Activated CD8-positive, alpha-beta memory T cell treated with anti-CD3 and anti-CD28 coated beads for 4 hours (primary cell): ENCODE data around the gene SWT1.
"Not testable (repeated sequence)": the region's sequence is repeated elsewhere in the genome, so short reads cannot be mapped to it uniquely, and the experiment has no call there.

Experiments
- DNase-seq, 2 donors: peaks; one replicate each; pipeline ENCODE4 v3.0.0-alpha.2; 2020; ENCODE audit warnings: low read depth in 2 of 2

SWT1 gene

GRCh38 chr1:185166106-185166505, 9.1 kb downstream of the SWT1 start:
- no peak for DNase-seq

GRCh38 chr1:185170291-185170848, 13.4 kb downstream of the SWT1 start:
- DNase-seq = peak in 1 of 2 donors; percentile 17

DNA sequence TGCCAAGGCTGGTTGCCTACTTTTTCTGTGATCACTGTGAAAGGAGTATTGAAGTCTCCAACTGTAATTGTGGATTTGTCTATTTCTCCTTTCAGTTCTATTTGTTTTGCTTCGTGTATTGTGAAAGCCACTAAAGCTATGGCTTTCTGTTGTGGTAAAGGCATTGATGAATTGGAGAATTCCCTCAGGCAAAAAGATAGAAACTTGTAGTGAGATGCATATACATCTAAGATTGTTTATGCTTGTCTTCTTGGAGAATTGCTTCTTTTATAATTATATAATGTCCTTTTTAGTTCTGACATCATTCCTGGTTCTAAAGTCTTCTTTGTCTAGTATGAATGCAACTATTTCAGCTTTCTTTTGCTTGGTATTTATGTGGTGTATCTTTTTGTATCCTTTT, 36.8 kb downstream of the SWT1 start:
- no peak for DNase-seq

DNA sequence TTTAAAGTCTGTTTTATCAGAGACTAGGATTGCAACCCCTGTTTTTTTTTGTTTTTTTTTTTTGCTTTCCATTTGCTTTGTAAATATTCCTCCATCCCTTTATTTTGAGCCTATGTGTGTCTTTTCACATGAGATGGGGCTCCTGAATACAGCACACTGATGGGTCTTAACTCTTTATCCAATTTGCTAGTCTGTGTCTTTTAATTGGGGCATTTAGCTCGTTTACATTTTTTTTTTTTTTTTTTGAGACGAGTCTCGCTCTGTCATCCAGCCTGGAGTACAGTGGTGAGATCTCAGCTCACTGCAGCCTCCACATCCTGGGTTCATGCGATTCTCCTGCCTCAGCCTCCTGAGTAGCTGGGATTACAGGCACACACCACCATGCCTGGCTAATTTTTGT, 41.7 kb downstream of the SWT1 start:
- not testable (repeated sequence) for DNase-seq

- no peak for DNase-seq
Measured at GRCh38 chr1:185200889-185201288, 43.9 kb downstream of the SWT1 start.

GRCh38 chr1:185207170-185207569, 50.2 kb downstream of the SWT1 start:
- no peak for DNase-seq

- no peak for DNase-seq
Measured at GRCh38 chr1:185207980-185208602, 51.1 kb downstream of the SWT1 start.

GRCh38 chr1:185208626-185209180, 51.7 kb downstream of the SWT1 start:
- no peak for DNase-seq

DNA sequence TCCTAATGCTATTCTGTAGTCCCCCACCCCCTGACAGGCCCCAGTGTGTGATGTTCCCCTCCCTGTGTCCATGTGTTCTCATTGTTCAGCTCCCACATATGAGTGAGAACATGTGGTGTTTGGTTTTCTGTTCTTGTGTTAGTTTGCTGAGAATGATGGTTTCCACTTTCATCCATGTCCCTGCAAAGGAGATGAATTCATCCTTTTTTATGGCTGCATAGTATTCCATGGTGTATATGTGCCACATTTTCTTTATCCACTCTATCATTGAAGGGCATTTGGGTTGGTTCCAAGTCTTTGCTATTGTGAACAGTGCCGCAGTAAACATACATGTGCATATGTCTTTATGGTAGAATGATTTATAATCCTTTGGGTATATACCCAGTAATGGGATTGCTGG, 52.4 kb downstream of the SWT1 start:
- DNase-seq = not testable (repeated sequence)

- no peak for DNase-seq
Measured at GRCh38 chr1:185213091-185213490, 56.1 kb downstream of the SWT1 start.

- no peak for DNase-seq
Measured at GRCh38 chr1:185215911-185216310, 58.9 kb downstream of the SWT1 start.

DNA sequence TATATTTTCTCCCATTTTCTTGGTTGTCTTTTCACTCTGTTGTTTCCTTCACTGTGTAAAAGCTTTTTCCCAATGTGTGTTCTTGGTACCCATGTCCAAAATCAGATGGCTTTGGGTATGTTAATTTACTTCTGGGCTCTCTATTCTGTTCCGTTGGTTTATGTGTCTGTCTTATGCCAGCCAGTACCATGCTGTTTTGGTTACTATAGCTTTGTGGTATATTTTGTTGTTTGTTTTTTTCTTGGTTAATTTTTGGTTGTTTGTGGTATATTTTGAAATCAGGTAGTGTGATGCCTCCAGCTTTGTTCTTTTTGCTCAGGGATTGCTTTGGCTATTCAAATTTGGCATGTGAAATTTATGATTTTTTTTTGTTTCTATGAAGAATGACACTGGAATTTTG, 67.2 kb downstream of the SWT1 start:
- DNase-seq = no peak

GRCh38 chr1:185227161-185227560, 70.2 kb downstream of the SWT1 start:
- no peak for DNase-seq

GRCh38 chr1:185228979-185229378, 72.0 kb downstream of the SWT1 start:
- DNase-seq = no peak

DNA sequence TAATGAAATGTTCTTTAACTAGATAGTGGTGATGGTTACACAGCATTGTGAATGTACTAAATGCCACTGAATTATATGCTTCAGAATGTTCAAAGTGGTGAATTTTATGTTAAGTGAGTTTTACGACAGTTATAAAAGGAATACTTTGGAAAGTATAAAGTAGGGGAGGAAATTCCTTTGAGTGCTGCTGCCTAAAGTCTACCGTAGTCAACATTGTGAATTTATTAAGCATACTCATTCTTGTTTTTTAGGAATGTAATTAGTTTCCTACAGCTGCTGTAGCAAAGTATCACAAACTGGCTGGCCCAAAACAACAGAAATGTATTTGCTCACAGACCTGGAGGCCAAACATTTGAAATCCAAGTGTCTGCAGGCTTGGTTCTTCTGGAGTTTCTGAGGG, 73.0 kb downstream of the SWT1 start:
- DNase-seq = no peak

DNA sequence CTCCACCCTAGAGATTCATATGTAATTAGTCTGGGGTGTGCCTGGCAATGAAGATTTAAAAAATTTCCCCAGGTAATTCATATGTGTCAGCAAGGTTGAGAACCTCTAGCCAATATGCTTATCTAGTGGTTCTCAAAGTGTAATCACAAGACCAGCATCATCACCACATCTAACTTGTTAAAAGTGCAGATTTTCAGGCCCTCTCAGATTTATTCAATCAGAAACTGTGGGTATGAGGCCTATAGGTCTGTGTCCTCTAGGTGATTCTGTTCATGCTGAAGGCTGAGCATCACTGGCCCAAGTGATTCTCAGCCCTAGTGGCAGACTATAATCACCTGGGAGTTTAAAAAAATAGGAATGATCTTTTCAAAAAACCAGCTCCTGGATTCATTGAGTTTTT, 75.9 kb downstream of the SWT1 start:
- no peak for DNase-seq

GRCh38 chr1:185234183-185234582, 77.2 kb downstream of the SWT1 start:
- DNase-seq = not testable (repeated sequence)

DNA sequence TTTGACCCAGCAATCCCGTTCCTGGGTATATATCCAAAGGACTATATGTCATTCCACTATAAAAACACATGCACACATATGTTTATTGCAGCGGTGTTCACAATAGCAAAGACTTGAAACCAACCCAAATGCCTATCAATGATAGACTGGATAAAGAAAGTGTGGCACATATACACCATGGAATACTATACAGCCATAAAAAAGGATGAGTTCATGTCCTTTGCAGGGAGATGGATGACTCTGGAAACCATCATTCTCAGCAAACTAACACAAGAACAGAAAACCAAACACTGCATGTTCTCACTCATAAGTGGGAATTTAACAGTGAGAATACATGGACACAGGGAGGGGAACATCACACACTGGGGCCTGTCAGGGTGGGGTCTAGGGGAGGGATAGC, 80.2 kb downstream of the SWT1 start:
- not testable (repeated sequence) for DNase-seq

DNA sequence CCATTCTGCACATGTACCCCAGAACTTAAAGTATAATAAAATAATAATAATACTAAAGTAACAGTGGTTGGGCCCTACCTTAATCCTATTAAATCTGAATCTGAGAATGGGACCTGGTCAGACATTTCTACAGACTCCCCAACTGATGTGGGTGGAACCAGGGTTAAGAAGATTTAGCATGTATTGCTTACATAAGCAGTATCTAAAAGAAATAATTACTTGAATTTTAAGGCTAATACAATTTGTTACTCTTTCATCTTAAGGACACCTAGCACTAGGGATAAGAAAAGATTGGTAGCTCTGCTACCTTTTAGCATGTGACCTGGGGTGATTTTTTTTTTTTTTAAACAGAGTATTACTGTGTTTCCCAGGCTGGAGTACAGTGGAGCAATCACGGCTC, 80.7 kb downstream of the SWT1 start:
- DNase-seq = no peak

DNA sequence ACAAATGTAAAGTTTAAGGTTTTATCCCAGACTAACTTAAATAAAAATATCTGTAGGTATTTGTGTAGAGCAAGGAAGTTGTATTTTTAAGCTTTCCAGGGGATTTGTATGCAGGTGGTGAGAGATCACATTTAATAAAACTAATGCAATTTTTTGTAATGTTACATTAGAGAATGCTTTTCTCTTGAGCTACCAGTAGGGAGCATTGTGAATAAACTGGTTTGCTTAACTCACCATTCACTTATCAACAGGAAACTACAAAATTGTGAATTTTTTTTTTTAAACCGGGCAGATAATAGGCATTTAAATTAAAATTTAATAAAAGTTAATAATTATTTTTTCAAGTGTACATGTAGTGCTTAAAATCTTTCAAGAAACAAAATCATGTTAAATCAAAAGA, 81.5 kb downstream of the SWT1 start:
- DNase-seq = no peak

DNA sequence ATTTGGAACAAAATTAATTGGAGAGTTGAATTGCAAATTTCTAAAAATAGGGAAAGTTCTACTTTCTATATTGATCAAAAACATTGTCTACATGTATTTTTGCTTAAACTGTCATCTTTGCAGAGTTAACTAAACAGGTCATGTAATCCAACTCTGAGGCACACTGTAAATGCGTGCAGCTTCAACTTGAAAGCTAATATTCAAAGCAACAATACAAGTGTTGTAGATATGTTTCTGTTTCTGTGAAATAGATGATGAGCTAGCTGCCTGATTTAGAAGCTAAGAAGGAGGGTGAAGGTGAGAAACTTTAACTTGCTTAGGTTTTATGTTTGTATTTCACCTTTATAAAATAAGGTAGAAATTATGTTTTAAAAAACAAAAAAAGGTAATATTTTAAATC, 82.9 kb downstream of the SWT1 start:
- no peak for DNase-seq

GRCh38 chr1:185241127-185241526, 84.2 kb downstream of the SWT1 start:
- no peak for DNase-seq

DNA sequence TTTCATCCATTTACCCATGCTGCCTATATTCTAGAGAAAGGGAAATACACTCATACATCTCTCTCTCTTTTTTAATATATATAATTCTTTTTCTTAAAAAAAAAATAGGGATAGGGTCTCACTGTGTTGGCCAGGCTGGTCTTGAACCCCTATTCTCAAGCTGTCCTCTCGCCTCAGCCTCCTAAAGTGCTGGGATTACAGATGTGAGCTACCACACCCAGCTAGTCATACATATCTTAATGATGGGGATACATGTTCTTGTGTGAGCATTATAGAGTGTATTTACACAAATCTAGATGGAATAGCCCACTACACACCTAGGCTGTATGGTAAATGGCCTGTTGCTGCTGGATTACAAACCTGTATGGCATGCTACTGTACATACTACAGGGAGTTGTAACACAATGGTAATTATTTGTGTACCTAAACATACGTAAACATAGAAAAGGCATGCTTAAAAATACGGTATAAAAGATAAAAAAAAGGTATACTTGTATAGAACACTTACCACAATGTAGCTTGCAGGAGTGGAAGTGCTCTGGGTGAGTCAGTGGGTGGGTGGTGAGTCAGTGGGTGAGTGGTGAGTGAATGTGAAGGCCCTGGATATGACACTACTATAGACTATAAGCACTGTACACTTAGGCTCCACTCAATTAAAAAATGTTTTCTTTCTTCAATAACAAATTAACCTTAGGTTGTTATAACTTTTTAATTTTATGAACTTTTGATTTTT, 87.2 kb downstream of the SWT1 start:
- DNase-seq = peak; percentile 45 to 59
